ENCODE measurements around the gene TOM1. TPM values are rescaled to one million over a fixed set of nuclear protein-coding genes. Genes with fewer than 3 reads are reported as not detected.

The TOM1 gene
- total RNA-seq, 4 donors from 2014 or later: 96.6 to 175 (median 129) TPM

DNA sequence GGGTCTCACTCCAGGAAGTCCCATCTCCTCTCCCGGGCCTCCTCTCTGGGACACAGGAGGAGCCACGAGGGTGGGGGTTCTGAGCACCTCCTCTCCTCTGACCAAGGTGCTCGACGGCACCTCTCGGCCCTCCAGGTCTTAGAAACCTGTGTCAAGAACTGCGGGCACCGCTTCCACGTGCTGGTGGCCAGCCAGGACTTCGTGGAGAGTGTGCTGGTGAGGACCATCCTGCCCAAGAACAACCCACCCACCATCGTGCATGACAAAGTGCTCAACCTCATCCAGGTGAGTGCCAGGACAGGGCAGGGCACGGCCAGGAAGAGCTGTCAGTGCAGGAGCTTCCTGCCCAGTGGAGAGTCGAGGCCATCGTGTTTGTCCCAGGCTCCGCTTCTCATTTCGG, 23.2 kb downstream of the TOM1 start:
- DNase-seq: no peak
- H3K27me3 ChIP-seq: no peaks in the 10 kb centered on the region
- H3K9me3 ChIP-seq: no peaks in the 10 kb centered on the region
- no peak overlapping the region for H3K27ac ChIP-seq
- H3K4me3 ChIP-seq: no peak overlapping the region
- TF ChIP-seq, protein P1, sequence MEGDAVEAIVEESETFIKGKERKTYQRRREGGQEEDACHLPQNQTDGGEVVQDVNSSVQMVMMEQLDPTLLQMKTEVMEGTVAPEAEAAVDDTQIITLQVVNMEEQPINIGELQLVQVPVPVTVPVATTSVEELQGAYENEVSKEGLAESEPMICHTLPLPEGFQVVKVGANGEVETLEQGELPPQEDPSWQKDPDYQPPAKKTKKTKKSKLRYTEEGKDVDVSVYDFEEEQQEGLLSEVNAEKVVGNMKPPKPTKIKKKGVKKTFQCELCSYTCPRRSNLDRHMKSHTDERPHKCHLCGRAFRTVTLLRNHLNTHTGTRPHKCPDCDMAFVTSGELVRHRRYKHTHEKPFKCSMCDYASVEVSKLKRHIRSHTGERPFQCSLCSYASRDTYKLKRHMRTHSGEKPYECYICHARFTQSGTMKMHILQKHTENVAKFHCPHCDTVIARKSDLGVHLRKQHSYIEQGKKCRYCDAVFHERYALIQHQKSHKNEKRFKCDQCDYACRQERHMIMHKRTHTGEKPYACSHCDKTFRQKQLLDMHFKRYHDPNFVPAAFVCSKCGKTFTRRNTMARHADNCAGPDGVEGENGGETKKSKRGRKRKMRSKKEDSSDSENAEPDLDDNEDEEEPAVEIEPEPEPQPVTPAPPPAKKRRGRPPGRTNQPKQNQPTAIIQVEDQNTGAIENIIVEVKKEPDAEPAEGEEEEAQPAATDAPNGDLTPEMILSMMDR (IDR thresholded peaks at IDR 0.05): no peak
- no peak for TF ChIP-seq POLR2A (IDR thresholded peaks at IDR 0.05)
- H3K4me1 ChIP-seq: no peaks in the 10 kb centered on the region
- H3K36me3 ChIP-seq: peaks cover 0 to 97% (median 0%) of the 10 kb centered on the region in 3 donors

DNA sequence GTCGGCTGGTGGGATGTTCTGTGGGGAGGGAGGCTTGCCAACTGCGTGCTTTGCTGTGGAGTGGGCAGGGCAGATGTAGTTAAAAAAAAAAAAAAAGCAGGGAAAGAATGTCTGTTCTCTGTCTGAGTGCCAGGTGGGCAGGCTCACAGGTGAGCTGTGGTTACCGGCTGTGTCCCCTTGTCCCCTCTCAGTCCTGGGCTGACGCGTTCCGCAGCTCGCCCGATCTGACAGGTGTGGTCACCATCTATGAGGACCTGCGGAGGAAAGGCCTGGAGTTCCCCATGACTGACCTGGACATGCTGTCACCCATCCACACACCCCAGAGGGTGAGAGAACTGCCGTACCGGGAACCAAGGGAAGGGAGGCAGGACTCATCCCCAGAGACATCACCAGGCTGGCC, 23.6 kb downstream of the TOM1 start:
- no peaks in the 10 kb centered on the region for H3K4me1 ChIP-seq

DNA sequence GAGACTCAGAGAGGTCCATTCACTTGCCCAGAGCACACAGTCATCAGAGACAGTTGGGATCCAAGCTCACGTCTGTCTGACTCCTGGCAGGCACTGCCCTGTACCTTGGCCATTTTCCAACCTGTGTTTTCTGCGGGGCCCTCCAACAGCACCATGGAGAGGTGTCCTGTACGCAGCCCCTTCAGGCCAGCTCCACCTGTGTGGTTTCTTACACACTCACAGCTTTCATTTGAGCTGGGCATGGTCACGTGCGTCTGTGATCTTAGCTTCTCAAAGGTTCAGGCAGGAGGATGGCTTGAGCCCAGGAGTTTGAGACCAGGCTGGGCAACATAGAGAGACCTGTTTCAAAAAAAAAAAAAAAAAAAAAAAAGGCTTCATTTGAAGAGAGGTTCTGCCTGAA, 24.4 kb downstream of the TOM1 start:
- no peaks in the 10 kb centered on the region for H3K9me3 ChIP-seq
- no peaks in the 10 kb centered on the region for H3K4me1 ChIP-seq
- no peaks in the 10 kb centered on the region for H3K27me3 ChIP-seq
- DNase-seq: no peak
- peaks cover 0 to 94% (median 0%) of the 10 kb centered on the region in 3 donors for H3K36me3 ChIP-seq
- H3K4me3 ChIP-seq: no peak overlapping the region
- H3K27ac ChIP-seq: no peak overlapping the region
- no peak for TF ChIP-seq POLR2A (IDR thresholded peaks at IDR 0.05)
- TF ChIP-seq, protein P1 (IDR thresholded peaks at IDR 0.05): no peak

More for the DNA sequence above, 23.6 kb downstream of the TOM1 start:
- DNase-seq: no peak
- H3K9me3 ChIP-seq: no peaks in the 10 kb centered on the region
- H3K36me3 ChIP-seq: peaks cover 0 to 97% (median 0%) of the 10 kb centered on the region in 3 donors
- H3K27me3 ChIP-seq: no peaks in the 10 kb centered on the region
- H3K4me3 ChIP-seq: no peak overlapping the region
- H3K27ac ChIP-seq: no peak overlapping the region
- TF ChIP-seq, protein P1 (IDR thresholded peaks at IDR 0.05): no peak
- no peak for TF ChIP-seq POLR2A (IDR thresholded peaks at IDR 0.05)

DNA sequence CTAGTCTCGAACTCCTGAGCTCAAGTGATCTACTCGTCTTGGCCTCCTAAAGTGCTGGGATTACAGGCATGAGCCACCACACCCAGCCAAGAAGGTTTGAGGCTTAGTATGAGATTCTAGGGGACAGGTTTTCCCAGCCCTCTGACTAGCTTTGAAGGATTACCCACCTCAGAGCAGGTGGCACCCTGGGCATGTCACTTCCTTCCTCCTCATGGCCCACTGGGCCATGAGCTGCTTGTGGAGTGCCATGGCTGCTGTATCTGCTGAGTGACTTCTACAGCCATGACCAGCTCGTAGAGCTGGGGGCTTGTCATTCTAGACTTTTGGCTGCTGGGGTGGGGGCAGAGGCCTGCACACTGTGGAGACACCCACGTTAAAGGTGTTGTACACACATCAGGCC, 25.1 kb downstream of the TOM1 start:
- Histone ChIP-seq H3K27ac (no peak overlapping the region), H3K36me3 (peaks cover 0 to 90% (median 0%) of the 10 kb centered on the region in 3 donors), H3K4me1 (peaks cover 0 to under 1% (median 0%) of the 10 kb centered on the region in 4 donors), H3K27me3 (no peaks in the 10 kb centered on the region), H3K4me3 (no peak overlapping the region), H3K9me3 (no peaks in the 10 kb centered on the region)
- no peak for TF ChIP-seq POLR2A (IDR thresholded peaks at IDR 0.05)
- TF ChIP-seq, protein P1 (IDR thresholded peaks at IDR 0.05): no peak
- DNase-seq: no peak

DNA sequence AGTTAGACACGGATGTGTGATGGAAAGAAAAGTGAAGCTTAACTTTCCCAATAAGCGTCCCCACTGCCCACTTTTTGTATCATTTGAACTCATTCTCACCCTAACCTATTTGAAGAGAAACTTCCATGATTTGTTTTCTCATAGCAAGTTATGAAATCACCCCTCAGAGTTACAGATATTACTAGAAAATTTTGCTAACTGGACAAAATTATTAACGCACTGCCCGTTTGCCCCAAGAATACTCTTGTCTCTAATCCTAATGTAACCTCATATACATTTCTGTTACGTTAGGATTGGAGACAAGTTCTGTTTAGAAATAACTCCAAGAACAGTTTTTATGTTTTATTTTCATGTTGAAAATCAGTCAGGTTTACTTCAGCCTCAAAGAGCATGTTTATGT, 25.5 kb downstream of the TOM1 start:
- DNase-seq: no peak
- H3K27ac ChIP-seq: no peak overlapping the region
- no peaks in the 10 kb centered on the region for H3K27me3 ChIP-seq
- H3K9me3 ChIP-seq: no peaks in the 10 kb centered on the region
- H3K4me3 ChIP-seq: no peak overlapping the region
- no peak for TF ChIP-seq POLR2A (IDR thresholded peaks at IDR 0.05)
- TF ChIP-seq, protein P1 (IDR thresholded peaks at IDR 0.05): no peak
- H3K36me3 ChIP-seq: peaks cover 0 to 90% (median 0%) of the 10 kb centered on the region in 3 donors
- peaks cover 0 to 5% (median 0%) of the 10 kb centered on the region in 4 donors for H3K4me1 ChIP-seq

All from Peyer's patch (tissue), 4 donors.